K562 treated with DMSO at 1 percent for 24 hours (cell line): ENCODE data around the gene ADORA1. TPM values are rescaled to one million over a fixed set of nuclear protein-coding genes. Genes with fewer than 3 reads are reported as not detected.

ENCODE experiments used
- total RNA-seq: library from RNA; unstranded; fragments of 300-600 nt; gene quantifications from 2 replicates; pipeline ENCODE4 v1.2.3, GENCODE V29; 2022; ENCODE audit warnings: low read depth; ENCODE audit not compliant: insufficient read depth

The ADORA1 gene
- not detected in 2 replicates for total RNA-seq

GRCh38 chr1:203127666-203128430 lies at the start of gene ADORA1:
TSS of gene ADORA1 (plus strand) at chr1:203127726. CDS start at chr1:203128842, 1,116 bp downstream.

DNA sequence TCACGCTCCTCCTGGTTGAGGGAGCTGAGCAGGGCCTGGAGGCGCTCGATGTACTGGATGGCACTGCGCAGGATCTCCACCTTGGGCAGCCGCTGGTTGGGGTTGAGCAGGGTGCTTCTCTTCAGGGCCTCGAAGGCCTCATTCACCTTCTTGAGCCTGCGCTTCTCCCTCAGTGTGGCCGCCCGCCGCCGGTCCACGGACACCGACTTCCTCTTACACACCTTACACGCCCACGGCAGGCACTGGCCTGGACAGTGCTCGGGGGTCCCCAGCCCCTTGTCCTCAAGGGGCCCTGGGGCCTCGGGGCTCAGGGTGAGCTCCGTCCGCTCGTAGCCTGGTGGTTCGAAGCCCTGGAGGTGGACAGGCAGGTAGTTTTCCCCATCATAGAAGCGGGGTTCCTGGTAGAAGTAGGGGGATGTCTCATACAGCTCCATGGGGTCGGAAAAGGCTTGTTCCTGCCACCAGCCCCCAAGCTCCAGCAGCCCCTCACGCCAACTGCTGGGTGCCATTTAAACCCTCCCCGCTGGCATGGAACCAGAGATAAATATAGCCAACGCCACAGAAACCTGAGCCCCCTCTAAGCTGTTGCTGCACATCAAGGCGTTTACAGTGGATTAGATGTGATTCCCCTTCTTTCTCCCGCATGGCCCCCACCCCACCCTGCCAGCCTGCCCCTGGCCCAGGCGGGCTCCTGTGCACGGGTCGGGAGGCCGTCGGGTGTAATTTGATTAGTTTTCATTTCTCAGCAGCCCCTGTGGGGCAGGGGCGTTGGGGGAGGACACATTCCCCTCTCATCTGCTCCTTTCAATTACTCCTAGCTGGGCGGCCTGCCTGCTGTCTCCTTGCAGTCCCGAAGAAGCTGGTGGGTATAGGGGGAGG lies 41.8 kb upstream of the ADORA1 start, which contains the start of gene MYOG:
Gene MYOG, minus strand, starts transcription at position 485 of the 879 bp plus-strand sequence. Its CDS starts 51 bp downstream, at position 434.

GRCh38 chr1:203175237-203175826 lies 47.8 kb downstream of the ADORA1 start, which contains the start of gene MYBPH:
TSS of gene MYBPH (minus strand) at chr1:203175826. CDS start at chr1:203175755, 71 bp downstream.

GRCh38 chr1:203186446-203187303 lies 59.1 kb downstream of the ADORA1 start, which contains the start of gene CHI3L1:
TSS of gene CHI3L1 (minus strand) at chr1:203186704. CDS start at chr1:203186623, 81 bp downstream.

Other genes with a start within 250 kb of the ADORA1 start
- gene RABIF, start 238.6 kb upstream of the ADORA1 start, total RNA-seq, result 21.2 and 23.1 TPM in 2 replicates
- 23.3 and 24.6 TPM in 2 replicates for gene KLHL12, start 200.5 kb upstream of the ADORA1 start, total RNA-seq
- 118 and 120 TPM in 2 replicates for gene ADIPOR1, start 169.4 kb upstream of the ADORA1 start, total RNA-seq
- 55.0 and 57.7 TPM in 2 replicates for gene CYB5R1, start 160.5 kb upstream of the ADORA1 start, total RNA-seq
- gene TMEM183A, start 120.4 kb upstream of the ADORA1 start, total RNA-seq, result 60.3 and 67.9 TPM in 2 replicates
- gene PPFIA4, start 101.2 kb upstream of the ADORA1 start, total RNA-seq, result 2.5 and 5.8 TPM in 2 replicates
- not detected in 2 replicates for gene MYOG, start 41.7 kb upstream of the ADORA1 start, total RNA-seq
- not detected in 2 replicates for gene MYBPH, start 48.1 kb downstream of the ADORA1 start, total RNA-seq
- gene CHI3L1, start 59.0 kb downstream of the ADORA1 start, total RNA-seq, result not detected in 2 replicates
- gene CHIT1, start 101.9 kb downstream of the ADORA1 start, total RNA-seq, result not detected in 2 replicates
- 25.5 and 25.7 TPM in 2 replicates for gene BTG2, start 177.8 kb downstream of the ADORA1 start, total RNA-seq
- 0.20 TPM in 1 of 2 replicates, not detected in the other for gene FMOD, start 223.4 kb downstream of the ADORA1 start, total RNA-seq